Mucosa of rectum (tissue), 2 donors: ENCODE measurements around the gene ZAP70.

Experiments used
- H3K27ac ChIP-seq, 2 donors: one replicate each; pipeline ENCODE4 v1.7.0; 2013; ENCODE audit warnings: inconsistent platforms in 2 of 2, low read depth in 2 of 2, low read length in 2 of 2
- H3K27me3 ChIP-seq, 2 donors: one replicate each; pipeline ENCODE4 v1.7.0; 2013; ENCODE audit warnings: low read length in 2 of 2; ENCODE audit not compliant: control insufficient read depth in 2 of 2, insufficient read depth in 2 of 2
- H3K36me3 ChIP-seq, 2 donors: one replicate each; pipeline ENCODE4 v1.7.0; 2013; ENCODE audit warnings: low read length in 2 of 2; ENCODE audit not compliant: control insufficient read depth in 2 of 2, insufficient read depth in 2 of 2
- H3K4me1 ChIP-seq, 2 donors: one replicate each; pipeline ENCODE4 v1.7.0; 2013; ENCODE audit warnings: low read length in 2 of 2, mild to moderate bottlenecking in 1 of 2; ENCODE audit not compliant: control insufficient read depth in 2 of 2, insufficient read depth in 2 of 2
- H3K4me3 ChIP-seq, 2 donors: one replicate each; pipeline ENCODE4 v1.7.0; 2013; ENCODE audit warnings: low read length in 2 of 2
- H3K9ac ChIP-seq, 2 donors: one replicate each; pipeline ENCODE4 v1.7.0; 2013; ENCODE audit warnings: low read length in 2 of 2, low read depth in 1 of 2, mild to moderate bottlenecking in 1 of 2
- H3K9me3 ChIP-seq, 2 donors: one replicate each; pipeline ENCODE4 v1.7.0; 2013; ENCODE audit warnings: low read length in 2 of 2; ENCODE audit not compliant: control insufficient read depth in 2 of 2
- donor health status: healthy.
- donor health status: Normal muscosa, but diverticular disease.

ZAP70 gene

GRCh38 chr2:97723156-97724072 is 10.0 kb downstream of the ZAP70 start:
- Histone ChIP-seq H3K9ac (no peak overlapping the region), H3K27ac (no peak overlapping the region), H3K4me3 (no peak overlapping the region), H3K9me3 (no peaks in the 10 kb centered on the region), H3K4me1 (no peaks in the 10 kb centered on the region), H3K27me3 (peaks cover 0 to 3% of the 10 kb centered on the region in 2 donors), H3K36me3 (no peaks in the 10 kb centered on the region)

- H3K27ac ChIP-seq, result no peak overlapping the region
Measured at GRCh38 chr2:97724073-97724410, 10.7 kb downstream of the ZAP70 start.

GRCh38 chr2:97724501-97724900 is 11.1 kb downstream of the ZAP70 start:
- H3K9me3 ChIP-seq, result no peaks in the 10 kb centered on the region
- H3K27ac ChIP-seq, result no peak overlapping the region
- H3K4me3 ChIP-seq, result no peak overlapping the region
- H3K27me3 ChIP-seq, result peaks cover 0 to 3% of the 10 kb centered on the region in 2 donors
- no peak overlapping the region for H3K9ac ChIP-seq
- no peaks in the 10 kb centered on the region for H3K4me1 ChIP-seq
- no peaks in the 10 kb centered on the region for H3K36me3 ChIP-seq

More at GRCh38 chr2:97724073-97724410, 10.7 kb downstream of the ZAP70 start:
- Histone ChIP-seq H3K27me3 (peaks cover 0 to 3% of the 10 kb centered on the region in 2 donors), H3K4me3 (no peak overlapping the region), H3K9me3 (no peaks in the 10 kb centered on the region), H3K36me3 (no peaks in the 10 kb centered on the region), H3K9ac (no peak overlapping the region), H3K4me1 (no peaks in the 10 kb centered on the region)

GRCh38 chr2:97724946-97725688 is 11.7 kb downstream of the ZAP70 start:
- peaks cover 0 to 3% of the 10 kb centered on the region in 2 donors for H3K27me3 ChIP-seq
- peaks cover 0 to 1% of the 10 kb centered on the region in 2 donors for H3K9me3 ChIP-seq
- H3K4me3 ChIP-seq, result no peak overlapping the region
- no peak overlapping the region for H3K9ac ChIP-seq
- H3K36me3 ChIP-seq, result no peaks in the 10 kb centered on the region
- no peaks in the 10 kb centered on the region for H3K4me1 ChIP-seq
- no peak overlapping the region for H3K27ac ChIP-seq

GRCh38 chr2:97726261-97727064 is 13.1 kb downstream of the ZAP70 start:
- Histone ChIP-seq H3K27ac (peak overlapping the region in 1 of 2 donors; percentile 35), H3K4me3 (no peak overlapping the region), H3K27me3 (peaks cover 0 to 3% of the 10 kb centered on the region in 2 donors), H3K36me3 (no peaks in the 10 kb centered on the region), H3K9ac (no peak overlapping the region), H3K9me3 (peaks cover 0 to 3% of the 10 kb centered on the region in 2 donors), H3K4me1 (no peaks in the 10 kb centered on the region)

- H3K27ac ChIP-seq, result no peak overlapping the region
Measured at GRCh38 chr2:97727296-97727695, 13.9 kb downstream of the ZAP70 start.

GRCh38 chr2:97728091-97728731 is 14.8 kb downstream of the ZAP70 start:
- Histone ChIP-seq H3K27ac (no peak overlapping the region), H3K4me3 (no peak overlapping the region), H3K9ac (no peak overlapping the region), H3K4me1 (no peaks in the 10 kb centered on the region), H3K9me3 (peaks cover 0 to 3% of the 10 kb centered on the region in 2 donors), H3K27me3 (peaks cover 0 to 3% of the 10 kb centered on the region in 2 donors), H3K36me3 (no peaks in the 10 kb centered on the region)

More at GRCh38 chr2:97727296-97727695, 13.9 kb downstream of the ZAP70 start:
- Histone ChIP-seq H3K4me1 (no peaks in the 10 kb centered on the region), H3K4me3 (no peak overlapping the region), H3K36me3 (no peaks in the 10 kb centered on the region), H3K9ac (no peak overlapping the region), H3K27me3 (peaks cover 0 to 3% of the 10 kb centered on the region in 2 donors), H3K9me3 (peaks cover 0 to 3% of the 10 kb centered on the region in 2 donors)

GRCh38 chr2:97730245-97730644 is 16.9 kb downstream of the ZAP70 start:
- H3K36me3 ChIP-seq, result no peaks in the 10 kb centered on the region
- H3K4me3 ChIP-seq, result no peak overlapping the region
- H3K9ac ChIP-seq, result no peak overlapping the region
- peaks cover 0 to 3% of the 10 kb centered on the region in 2 donors for H3K9me3 ChIP-seq
- no peaks in the 10 kb centered on the region for H3K4me1 ChIP-seq
- H3K27me3 ChIP-seq, result peaks cover 0 to 3% of the 10 kb centered on the region in 2 donors
- H3K27ac ChIP-seq, result no peak overlapping the region

GRCh38 chr2:97731274-97732020 is 18.1 kb downstream of the ZAP70 start:
- no peak overlapping the region for H3K27ac ChIP-seq
- H3K9ac ChIP-seq, result no peak overlapping the region
- H3K9me3 ChIP-seq, result peaks cover 0 to 3% of the 10 kb centered on the region in 2 donors
- no peaks in the 10 kb centered on the region for H3K36me3 ChIP-seq
- H3K27me3 ChIP-seq, result peaks cover 0 to 3% of the 10 kb centered on the region in 2 donors
- no peak overlapping the region for H3K4me3 ChIP-seq
- no peaks in the 10 kb centered on the region for H3K4me1 ChIP-seq
